ENCODE results near the gene SLC5A5.

DNA sequence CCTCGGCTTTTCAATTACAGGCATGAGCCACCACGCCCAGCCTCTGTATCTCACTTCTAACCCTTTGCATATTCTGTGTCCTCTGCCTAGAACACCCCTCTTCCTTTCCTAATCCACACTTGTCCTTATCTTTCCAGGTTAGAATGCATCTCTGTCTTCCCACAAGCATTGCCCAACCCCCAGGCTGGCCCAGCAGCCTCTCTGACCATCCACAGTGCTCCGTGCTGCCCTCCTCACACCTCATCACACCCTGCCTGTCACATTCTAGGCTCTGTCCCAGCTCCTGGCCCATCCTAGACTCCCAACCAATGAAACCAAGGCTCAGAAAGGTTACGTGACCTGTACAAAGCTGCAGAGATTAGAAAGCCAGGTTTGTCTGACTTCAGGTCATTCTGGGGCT lies 35.2 kb upstream of the SLC5A5 start:
- TF ChIP-seq POLR2AphosphoS5 (IDR thresholded peaks at IDR 0.05): no peak
- no peak for TF ChIP-seq POLR2A (IDR thresholded peaks at IDR 0.05)
